Measurements from ENCODE around the gene LRRC51. TPM values are rescaled to one million over a fixed set of nuclear protein-coding genes. Genes with fewer than 3 reads are reported as not detected.
A peak's percentile ranks its signal among the peaks of the same experiment; 100 is the strongest.

LRRC51 gene
- 1 to 10 TPM; 4.0 to 7.6 TPM for total RNA-seq

GRCh38 chr11:72080326-72081183, at the start of gene LRRC51, which contains the start of gene NUMA1:
TSS of gene LRRC51 (plus strand) at chr11:72080850. CDS start at chr11:72089084, 8,234 bp downstream.
TSS of gene NUMA1 (minus strand) at chr11:72080542. CDS start at chr11:72035943, 44,599 bp downstream.
- H3K9me3 ChIP-seq: no peaks in the 10 kb centered on the region
- peaks cover 0 to 24% of the 10 kb centered on the region in 2 donors for H3K4me1 ChIP-seq
- H3K27me3 ChIP-seq: no peaks in the 10 kb centered on the region
- DNase-seq (ENCODE audit: low spot score): peak; percentile 100
- peak within 1 kb of the TSS; percentile 94 to 96 for H3K27ac ChIP-seq
- H3K4me3 ChIP-seq: peak within 1 kb of the TSS; percentile 76
- no peak for TF ChIP-seq CTCF (IDR thresholded peaks at IDR 0.05)
- no peaks in the 10 kb centered on the region for H3K36me3 ChIP-seq

- Histone ChIP-seq H3K36me3 (peaks cover 35% of the 10 kb centered on the region), H3K4me3 (no peak overlapping the region), H3K9me3 (no peaks in the 10 kb centered on the region), H3K27ac (peak overlapping the region in 1 of 2 donors; percentile 28), H3K4me1 (peaks cover 0 to 44% of the 10 kb centered on the region in 2 donors), H3K27me3 (no peaks in the 10 kb centered on the region)
- TF ChIP-seq CTCF (IDR thresholded peaks at IDR 0.05): no peak
- DNase-seq (ENCODE audit: low spot score): no peak
Measured at GRCh38 chr11:72036687-72037086, 44.0 kb upstream of the LRRC51 start.

- peaks cover 0 to 55% of the 10 kb centered on the region in 2 donors for H3K4me1 ChIP-seq
- TF ChIP-seq CTCF (IDR thresholded peaks at IDR 0.05): no peak
- no peak for DNase-seq (ENCODE audit: low spot score)
- H3K36me3 ChIP-seq: peaks cover 29% of the 10 kb centered on the region
- H3K27ac ChIP-seq: peak overlapping the region; percentile 97 to 98
- H3K4me3 ChIP-seq: peak overlapping the region; percentile 5 to 60
- H3K9me3 ChIP-seq: no peaks in the 10 kb centered on the region
- no peaks in the 10 kb centered on the region for H3K27me3 ChIP-seq
Measured at GRCh38 chr11:72037554-72038311, 42.9 kb upstream of the LRRC51 start.

- no peaks in the 10 kb centered on the region for H3K27me3 ChIP-seq
- peaks cover 25% of the 10 kb centered on the region for H3K36me3 ChIP-seq
- H3K27ac ChIP-seq: peak overlapping the region; percentile 97 to 98
- no peak for TF ChIP-seq CTCF (IDR thresholded peaks at IDR 0.05)
- H3K9me3 ChIP-seq: no peaks in the 10 kb centered on the region
- peak overlapping the region; percentile 48 to 60 for H3K4me3 ChIP-seq
- peak; percentile 81 for DNase-seq (ENCODE audit: low spot score)
- H3K4me1 ChIP-seq: peaks cover 0 to 57% of the 10 kb centered on the region in 2 donors
Measured at GRCh38 chr11:72038491-72038890, 42.2 kb upstream of the LRRC51 start.

GRCh38 chr11:72039031-72039855, 41.4 kb upstream of the LRRC51 start:
- Histone ChIP-seq H3K36me3 (peaks cover 17% of the 10 kb centered on the region), H3K4me1 (peaks cover 0 to 57% of the 10 kb centered on the region in 2 donors), H3K4me3 (peak overlapping the region; percentile 48 to 60), H3K27me3 (no peaks in the 10 kb centered on the region), H3K27ac (peak overlapping the region; percentile 97 to 98), H3K9me3 (no peaks in the 10 kb centered on the region)
- no peak for DNase-seq (ENCODE audit: low spot score)
- TF ChIP-seq CTCF (IDR thresholded peaks at IDR 0.05): no peak

Data from right atrium auricular region (tissue), 2 donors.